Right ventricle myocardium superior (tissue), 1 donor: ENCODE results near the gene CD22. TPM values are rescaled to one million over a fixed set of nuclear protein-coding genes. Genes with fewer than 3 reads are reported as not detected.

ENCODE experiments used
- ATAC-seq: fragments of 200-7000 bp; cut with Tn5 transposase; one replicate; pipeline ENCODE4 v1.9.1; 2020; ENCODE audit warnings: mild to moderate bottlenecking; ENCODE audit not compliant: poor library complexity
- DNase-seq: peaks from one replicate; pipeline ENCODE4 v3.0.0-alpha.2; 2020
- intact Hi-C: fragments of 100-400 bp; cut with DNase I; formaldehyde crosslinking; loops from one replicate; pipeline ENCODE4 v1.11.2; 2022
- total RNA-seq: library from RNA; stranded (reverse); fragmentation: NEBNext Ultra II Directional; extraction: Animal tissue kit (Norgen Biotek cat#: 25700); gene quantifications from one replicate; pipeline ENCODE4 v1.2.1, GENCODE V29; 2021
- donor health status: DM: no; HTN: yes; CAD: no; lungs with severe emphysema.

Gene CD22
- total RNA-seq, 1 donor from 2014 or later, result 0.56 TPM

DNA sequence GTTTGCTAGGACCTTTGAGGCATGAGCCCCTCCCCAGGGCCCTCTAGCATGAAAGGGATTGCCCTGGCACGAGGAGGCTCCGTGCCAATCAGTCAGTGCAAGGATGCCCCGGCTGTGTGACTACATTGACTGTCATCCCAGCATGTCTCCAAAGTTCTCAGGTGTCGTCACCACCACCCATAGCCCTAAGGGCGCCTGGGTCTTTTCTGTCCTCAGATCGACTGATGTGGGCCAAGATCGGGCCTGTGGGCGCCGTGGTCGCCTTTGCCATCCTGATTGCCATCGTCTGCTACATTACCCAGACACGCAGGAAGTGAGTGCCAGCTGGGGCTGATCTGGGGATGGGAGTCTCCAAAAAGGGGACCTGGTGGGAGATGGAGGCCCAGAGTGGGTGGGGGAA is 18.7 kb upstream of the CD22 start:
- DNase-seq, result peak; percentile 13
- intact Hi-C loops, result no loop called here
- ATAC-seq, result no peak

DNA sequence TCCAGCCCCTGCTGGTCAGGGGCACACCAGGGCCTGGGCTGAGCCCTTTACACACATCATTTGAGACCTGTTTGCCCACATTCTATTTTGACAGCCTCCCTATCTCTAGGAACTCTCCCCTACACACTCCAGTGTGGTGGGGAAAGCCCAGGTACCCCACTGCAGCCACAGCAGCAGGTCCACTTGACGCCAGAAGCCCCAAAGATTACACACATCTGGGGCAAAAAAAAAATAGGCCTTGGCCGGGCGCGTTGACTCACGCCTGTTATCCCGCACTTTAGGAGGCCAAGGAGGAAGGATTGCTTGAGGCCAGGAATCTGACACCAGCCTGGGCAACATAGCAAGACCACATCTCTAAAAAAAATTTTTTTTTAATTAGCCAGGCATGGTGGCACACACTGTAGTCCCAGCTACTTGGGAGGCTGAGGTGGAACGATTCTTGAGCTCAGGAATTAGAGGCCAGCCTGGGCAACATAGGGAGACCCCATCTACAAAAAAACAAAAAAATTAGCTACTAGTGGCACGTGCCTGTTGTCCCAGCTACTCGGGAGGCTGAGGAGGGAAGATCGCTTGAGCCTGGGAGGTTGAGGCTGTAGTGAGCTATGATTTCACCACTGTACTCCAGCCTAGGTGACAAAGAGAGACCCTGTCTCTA is 18.0 kb upstream of the CD22 start:
- ATAC-seq (no peak), DNase-seq (peak; percentile 6)
- intact Hi-C loops, result no loop called here

DNA sequence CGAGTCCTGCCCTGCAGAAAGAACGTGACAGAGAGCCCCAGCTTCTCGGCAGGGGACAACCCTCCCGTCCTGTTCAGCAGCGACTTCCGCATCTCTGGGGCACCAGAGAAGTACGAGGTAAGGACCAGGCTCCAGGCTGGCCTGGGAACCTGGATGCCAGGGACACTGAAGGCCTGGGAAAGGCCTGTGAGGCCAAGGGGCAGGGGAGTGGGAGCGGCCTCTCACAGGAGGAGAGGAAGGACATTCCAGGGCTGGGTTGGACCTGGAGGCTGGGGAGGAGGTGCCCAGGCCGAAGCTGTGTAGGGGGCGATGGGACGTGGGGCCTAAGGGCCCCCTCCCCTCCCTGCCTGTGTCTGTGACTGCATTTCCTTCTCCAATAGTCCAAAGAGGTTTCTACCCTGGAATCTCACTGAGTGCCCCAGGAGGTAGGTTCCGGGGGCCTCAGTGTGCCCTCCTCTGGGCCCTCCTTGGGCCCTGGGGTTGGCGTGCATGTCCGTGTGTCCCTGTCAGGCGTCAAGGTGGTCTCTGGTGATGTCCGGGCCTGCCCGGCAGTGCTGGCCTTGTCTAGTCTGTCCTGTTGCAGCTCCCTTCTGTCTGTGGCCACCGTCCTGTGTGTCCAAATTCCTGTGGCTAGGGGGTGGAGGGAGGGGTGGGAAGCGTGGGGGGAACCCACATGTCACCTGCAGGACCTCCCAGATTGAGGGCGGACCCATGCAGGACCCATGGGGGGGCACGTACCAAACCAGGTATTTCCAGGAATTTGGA is 16.9 kb upstream of the CD22 start:
- peak; percentile 14 for DNase-seq
- intact Hi-C loops, result no loop called here
- no peak for ATAC-seq

DNA sequence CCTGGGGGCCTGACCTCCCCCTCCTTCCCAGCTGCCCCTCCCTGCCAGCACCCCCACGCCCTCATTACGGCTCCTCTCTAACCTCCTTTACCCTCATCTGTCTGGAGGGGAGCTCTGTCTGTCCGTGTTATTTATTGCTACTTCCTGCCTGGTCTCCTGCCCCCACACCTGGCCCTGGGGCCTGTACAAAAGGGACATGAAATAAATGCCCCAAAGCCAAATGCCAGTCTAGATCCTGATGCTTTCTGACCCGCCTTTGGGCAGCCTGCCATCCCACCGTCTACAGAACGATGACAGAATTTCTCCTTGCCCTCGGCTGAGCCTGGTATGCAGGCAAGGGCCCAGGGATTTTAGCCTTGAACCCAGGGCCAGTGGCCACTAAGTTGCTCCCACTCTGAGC is 15.4 kb upstream of the CD22 start:
- no peak for ATAC-seq
- DNase-seq, result no peak
- intact Hi-C loops, result no loop called here

DNA sequence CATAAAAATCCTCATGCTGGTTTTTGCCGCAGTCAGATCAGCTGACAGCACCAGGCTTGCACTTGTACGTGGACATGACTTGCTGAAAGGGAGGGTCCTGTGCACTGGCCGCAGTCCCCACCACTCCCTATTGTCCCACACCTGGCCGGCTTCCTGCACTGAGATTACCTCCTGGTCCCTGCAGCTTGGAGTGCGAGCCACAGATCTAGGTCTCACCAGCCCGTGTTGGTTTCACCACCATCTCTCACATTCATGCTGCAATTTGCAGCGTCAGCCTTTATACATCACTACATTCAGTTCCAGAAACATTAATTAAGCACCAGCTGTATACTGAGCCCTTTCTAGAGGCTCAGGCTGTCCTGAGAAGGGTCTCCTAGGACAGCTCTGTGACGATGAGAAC is 15.0 kb upstream of the CD22 start:
- ATAC-seq (no peak), DNase-seq (no peak)
- intact Hi-C loops, result no loop called here

DNA sequence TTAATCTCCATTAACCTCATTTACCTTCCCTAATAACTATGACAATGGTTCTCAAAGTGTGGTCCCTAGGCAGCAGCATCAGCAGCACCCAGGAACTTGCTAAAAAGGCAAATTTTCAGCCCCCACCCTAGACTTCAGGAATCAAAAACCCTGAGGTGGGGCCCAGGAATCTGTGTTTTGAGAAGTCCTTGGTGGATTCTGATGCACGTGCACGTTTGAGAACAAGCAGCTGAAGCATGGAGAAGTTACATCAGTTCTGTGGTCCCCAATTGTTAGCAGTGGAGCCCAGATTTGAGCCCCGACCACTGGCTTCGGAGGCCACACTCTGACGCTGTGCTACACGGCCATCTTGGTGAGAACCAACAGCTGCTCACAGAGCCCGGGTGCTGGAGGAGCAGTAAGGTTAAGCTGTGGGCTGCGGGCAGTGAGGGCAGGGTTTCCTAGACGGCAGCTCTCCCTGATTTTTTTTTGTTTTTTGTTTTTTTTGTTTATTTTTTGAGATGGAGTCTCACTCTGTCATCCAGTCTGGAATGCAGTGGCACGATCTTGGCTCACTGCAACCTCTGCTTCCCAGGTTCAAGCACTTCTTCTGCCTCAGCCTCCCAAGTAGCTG is 14.0 kb upstream of the CD22 start:
- ATAC-seq (no peak), DNase-seq (peak; percentile 22)
- intact Hi-C loops, result no loop called here

DNA sequence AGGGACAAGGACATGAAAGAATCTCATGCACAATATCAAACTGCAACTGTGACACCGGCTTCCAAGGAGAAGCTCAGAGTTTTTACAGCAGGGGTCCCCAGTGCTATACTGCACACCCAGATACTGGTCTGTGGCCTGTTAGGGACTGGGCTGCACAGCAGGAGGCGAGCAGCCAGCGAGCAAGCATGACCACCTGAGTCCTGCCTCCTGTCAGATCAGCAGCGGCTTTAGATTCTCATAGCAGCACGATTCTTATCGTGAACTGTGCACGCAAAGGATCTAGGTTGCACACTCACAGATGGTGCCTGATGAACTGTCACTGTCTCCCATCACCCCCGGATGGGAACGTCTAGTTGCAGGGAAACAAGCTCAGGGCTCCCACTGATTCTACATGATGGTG is 13.1 kb upstream of the CD22 start:
- DNase-seq (peak; percentile 10), ATAC-seq (no peak)
- intact Hi-C loops, result no loop called here

DNA sequence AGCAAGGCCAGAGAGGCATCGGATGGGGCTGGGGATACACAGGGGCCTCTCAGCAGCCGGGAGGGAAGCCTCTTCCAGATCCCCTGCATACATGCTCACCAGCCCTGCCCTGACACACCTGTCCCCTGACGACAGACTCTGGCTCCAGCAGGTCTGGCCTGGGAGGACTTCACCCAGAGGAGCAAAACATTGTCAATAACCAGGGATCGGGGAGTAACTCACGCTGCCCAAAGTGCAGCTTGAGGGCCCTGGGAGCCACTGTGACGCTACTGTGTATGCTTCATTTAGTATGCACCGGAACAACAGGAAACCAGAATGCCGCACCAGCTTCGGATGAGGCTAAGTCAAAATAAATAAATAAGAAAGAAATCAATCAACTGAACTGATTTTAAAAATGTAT is 12.4 kb upstream of the CD22 start:
- ATAC-seq, result no peak
- peak; percentile 10 for DNase-seq

DNA sequence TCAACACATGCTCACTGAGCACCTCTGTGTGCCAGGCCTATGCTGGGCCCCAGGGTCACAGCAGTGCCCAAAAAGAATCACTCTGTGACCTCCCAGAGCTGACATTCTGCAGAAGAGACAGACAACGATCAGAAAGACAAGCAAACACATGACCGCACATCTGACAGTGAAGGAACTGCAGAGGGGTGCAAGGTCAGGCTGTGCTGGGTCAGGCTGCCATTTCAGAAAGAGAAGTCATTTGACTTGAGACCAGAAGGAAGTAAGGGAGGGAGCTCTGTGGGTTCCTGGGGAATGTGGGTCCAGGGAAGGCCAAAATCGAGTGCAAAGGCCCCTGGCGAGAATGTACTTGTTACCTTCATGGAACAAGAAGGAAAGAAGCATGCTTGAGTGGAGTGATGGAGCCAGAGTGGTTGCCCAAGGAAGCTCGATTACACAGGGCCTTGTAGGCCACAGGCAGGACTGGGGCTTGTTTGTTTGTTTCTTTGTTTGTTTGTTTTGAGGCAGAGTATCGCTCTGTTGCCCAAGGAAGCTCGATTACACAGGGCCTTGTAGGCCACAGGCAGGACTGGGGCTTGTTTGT is 11.4 kb upstream of the CD22 start:
- ATAC-seq, result no peak
- intact Hi-C loops, result no loop called here
- DNase-seq, result peak; percentile 28

More for the DNA sequence above, 12.4 kb upstream of the CD22 start:
- intact Hi-C loops, result no loop called here

DNA sequence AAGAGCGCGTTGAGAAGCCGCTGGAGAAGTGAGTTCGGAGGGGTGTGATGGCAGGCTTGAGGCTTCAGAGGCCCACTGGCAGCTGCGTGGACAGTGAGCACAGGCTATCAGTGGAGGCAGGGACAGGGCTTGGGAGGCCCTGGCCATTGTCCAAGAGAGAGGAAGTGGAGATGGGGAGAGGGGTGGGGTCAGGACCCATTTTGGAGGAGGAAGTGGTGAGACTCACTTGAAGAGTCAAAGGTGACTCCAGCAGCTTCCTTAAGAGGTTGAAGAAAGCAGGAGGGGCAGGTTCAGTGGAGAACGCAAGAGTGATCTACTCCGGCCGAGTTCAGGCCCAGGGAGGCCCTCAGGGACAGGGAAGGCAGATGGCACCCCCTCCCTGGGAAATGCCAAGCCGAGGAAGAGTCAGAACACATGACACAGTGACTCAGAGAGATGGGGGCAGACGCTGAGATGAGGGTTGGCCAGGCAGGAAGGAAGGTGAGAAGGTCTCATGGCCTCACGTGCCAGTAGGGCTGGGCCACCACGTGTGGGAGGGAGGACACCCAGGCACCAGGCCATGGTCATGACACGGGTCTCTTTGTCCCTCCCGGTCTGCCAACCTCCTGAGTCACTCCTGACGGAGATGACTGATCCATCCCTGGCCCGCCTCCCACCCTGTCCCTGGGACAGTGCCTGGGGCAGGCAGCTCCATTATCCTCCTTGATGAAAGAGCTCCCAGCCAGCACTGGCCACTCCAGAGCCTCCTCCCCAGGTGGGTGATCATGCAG is 10.1 kb upstream of the CD22 start:
- DNase-seq, result peak; percentile 57

DNA sequence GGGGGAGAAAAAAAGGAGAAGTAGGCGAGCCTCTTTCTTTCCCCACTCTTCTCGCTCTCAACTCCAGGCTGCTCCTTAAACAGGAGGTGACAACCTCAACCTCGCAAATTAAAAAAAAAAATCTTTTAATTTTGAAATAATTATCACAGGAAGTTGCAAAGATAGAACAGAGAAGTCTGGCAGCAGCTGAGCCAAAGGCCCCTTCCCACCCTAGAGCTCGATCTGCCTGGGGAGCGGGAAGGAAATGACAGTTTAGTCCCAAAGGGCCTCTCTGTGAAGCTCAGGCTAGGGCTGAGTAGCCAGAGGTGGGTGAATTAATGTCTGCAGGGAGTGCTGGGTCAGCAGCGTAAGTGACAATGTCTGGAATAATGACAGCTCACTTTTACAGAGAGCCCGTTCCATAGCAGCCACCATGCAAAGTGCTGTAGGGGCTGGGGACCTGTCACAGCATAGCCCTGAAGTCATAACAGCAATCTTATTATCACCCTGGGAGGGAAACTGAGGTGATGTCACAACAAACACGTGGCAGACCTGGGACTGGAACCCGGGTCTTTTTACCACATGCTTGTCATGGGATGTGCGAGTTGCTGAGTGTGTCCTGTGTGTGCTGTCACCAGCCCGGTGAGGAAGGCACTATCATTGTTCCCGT is 8.8 kb upstream of the CD22 start:
- intact Hi-C loops, result no loop called here
- peak; percentile 12 for ATAC-seq
- DNase-seq, result peak; percentile 32

More for the DNA sequence above, 10.1 kb upstream of the CD22 start:
- intact Hi-C loops, result no loop called here
- ATAC-seq, result peak; percentile 59

DNA sequence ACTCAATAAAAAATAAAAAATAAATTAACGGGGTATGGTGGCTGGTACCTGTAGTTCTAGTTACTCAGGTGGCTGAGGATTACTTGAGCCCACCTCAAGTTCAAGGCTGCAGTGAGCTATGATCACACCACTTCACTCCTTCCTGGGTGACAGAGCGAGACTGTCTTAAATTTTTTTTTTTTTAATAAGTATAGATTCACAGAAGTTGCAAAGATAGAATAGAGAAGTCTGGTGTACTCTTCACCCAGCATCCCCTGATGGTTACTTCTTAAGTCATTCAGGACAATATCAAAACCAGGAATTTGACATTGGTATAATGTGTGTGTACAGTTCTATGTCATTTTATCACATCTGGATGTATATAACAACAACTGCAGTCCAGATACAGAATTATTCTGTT is 7.7 kb upstream of the CD22 start:
- ATAC-seq (no peak), DNase-seq (no peak)
- intact Hi-C loops, result no loop called here

DNA sequence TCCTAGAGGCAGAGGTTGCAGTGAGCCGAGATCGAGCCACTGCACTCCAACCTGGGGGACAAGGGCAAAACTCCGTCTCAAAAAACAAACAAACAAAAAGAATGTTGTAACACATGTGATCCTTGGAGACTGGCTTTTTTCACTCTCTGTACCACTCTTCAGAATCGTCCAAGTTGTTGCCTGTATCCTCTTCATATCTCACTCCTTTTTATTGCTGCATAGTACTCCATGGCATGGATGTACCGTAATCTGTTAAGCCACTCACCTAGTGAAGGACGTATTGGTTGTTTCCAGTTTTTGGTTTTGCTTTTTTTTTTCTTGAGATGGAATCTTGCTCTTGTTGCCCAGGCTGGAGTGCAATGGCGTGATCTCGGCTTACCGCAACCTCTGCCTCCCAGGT is 7.0 kb upstream of the CD22 start:
- peak; percentile 3 for DNase-seq
- intact Hi-C loops, result no loop called here
- no peak for ATAC-seq

DNA sequence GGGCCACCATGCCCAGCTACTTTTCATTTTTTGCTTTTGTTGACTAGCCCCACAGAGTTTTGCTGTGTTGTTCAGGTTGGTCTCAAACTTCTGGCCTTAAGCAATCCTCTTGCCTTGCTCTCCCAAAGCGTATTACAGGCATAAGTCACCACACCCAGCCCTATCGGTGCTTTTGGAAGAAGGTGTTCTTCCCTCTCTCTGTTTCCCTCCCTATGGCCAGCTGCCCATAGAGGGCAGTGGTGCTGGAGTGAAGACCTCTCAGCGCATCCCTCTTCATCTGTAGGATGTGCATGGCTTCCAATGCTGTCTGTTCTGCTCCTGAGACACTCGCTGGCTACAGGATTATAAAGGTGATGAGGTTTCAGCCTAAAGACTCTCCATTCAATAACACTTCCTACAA is 1.3 kb upstream of the CD22 start:
- ATAC-seq (no peak), DNase-seq (peak; percentile 5)
- intact Hi-C loops, result no loop called here

DNA sequence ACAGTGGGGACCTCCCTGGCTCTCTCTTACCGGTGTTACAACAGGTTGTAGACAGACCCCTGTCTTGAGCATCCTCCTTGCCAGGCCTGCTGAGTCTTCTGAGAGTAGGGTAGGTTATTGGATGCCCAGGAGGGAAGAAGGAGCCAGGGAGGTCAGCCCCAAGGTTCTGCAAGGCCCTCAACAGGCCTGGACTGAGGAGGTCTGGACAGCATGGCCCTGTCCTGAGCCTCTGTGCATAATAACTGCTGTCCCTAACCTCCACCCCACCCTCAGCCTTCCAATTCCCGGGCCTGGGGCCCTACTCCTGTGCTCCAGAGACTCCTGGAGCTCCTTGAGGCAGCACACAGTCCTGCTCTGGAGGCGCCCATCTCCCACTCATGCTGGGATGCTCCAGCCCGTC is 336 bp downstream of the CD22 start:
- no peak for ATAC-seq
- peak; percentile 7 for DNase-seq
- intact Hi-C loops, result no loop called here

DNA sequence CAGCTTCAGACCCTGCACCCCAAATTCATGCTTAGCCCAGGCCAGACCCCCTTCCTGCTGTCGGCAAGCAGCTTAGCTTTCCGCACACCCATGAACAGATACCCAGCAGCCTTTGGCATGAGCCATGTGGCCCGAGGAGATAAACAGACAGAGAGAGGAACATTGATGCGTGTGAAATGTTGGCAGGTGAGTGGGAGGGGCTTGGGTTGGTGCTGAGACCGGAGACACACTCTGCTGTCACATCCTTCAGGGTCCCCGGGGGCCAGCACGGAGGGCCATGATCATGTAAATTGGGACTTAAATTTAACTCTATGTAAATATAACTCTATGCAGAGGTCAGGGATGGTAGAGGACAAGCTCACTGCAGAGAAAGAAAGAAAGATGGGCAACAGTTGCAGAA is 1.5 kb downstream of the CD22 start:
- intact Hi-C loops, result no loop called here
- DNase-seq (peak; percentile 32), ATAC-seq (no peak)

DNA sequence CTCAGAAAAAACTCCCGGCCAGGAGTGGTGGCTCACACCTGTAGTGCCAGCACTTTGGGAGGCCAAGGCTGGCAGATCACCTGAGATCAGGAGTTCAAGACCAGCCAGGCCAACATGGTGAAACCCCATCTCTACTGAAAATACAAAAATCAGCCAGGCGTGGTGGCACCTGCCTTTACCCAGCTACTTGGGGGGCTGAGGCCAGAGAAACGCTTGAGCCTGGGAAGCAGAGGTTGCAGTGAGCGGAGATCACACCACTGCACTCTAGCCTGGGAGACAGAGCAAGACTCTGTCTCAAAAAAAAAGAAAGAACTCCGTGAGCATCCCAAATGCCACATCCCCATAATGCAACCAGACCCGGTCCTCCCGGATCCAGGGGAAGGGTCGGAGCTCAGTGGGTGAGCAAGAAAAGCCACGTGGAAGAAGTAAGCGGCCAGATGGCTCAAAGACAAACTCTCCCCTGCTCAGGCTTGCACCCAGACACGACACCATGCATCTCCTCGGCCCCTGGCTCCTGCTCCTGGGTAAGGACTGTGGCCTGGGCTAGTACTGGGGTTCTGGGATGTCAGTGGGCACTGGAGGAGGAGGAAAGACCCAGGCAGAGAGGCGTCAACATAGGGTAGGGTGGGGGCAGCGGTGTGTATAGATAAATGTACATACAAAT is 2.7 kb downstream of the CD22 start:
- ATAC-seq (no peak), DNase-seq (peak; percentile 22)
- intact Hi-C loops, result no loop called here

DNA sequence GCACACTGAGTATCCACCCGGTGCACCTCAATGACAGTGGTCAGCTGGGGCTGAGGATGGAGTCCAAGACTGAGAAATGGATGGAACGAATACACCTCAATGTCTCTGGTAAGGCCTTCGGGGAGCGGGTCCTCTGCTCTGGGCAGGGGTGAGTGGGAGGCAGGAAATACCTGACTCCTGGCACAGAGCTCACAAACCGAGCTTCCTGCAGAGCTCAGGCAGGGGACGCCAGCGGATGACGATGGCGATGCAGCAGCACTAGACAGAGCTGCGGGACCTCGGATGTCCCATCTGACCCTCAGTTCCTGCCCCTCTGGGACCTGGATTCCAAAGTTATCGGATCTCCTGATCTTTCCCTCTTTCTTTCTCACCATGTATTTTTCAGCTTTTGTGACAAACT is 3.8 kb downstream of the CD22 start:
- ATAC-seq (no peak), DNase-seq (peak; percentile 16)
- intact Hi-C loops, result no loop called here
